HG03520 (cell line): Measurements from ENCODE around the gene DDX20.

Experiments
- ATAC-seq: cut with Tn5 transposase; IDR thresholded peaks from one replicate; pipeline ENCODE4 v1.9.1; 2021; ENCODE audit warnings: mild to moderate bottlenecking, moderate library complexity; ENCODE audit not compliant: unreplicated experiment

DDX20 gene

GRCh38 chr1:111755331-111756123 lies at the start of gene DDX20:
Gene DDX20, plus strand, starts transcription at chr1:111755901. Its CDS starts 24 bp downstream, at chr1:111755925.
- ATAC-seq = peak; percentile 88

DNA sequence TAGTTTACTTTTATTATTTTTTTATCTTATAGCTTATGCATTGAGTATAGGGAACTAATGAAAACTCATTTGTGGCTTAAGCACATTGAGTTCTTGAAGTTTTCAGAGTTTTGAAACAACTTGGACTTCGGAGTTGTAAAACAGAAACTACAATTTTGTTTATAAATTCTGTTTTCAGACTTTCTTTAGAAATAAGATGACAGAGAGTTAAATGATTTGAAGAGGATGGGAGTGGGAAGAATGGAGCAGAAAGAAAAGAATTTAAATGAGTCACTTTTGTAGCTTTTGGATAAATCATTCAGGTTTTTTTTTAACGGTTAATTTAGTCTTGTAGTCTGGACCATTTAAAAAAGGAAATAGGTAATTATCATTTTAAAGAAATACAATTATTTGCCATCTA lies 48.8 kb upstream of the DDX20 start:
- ATAC-seq = no peak

DNA sequence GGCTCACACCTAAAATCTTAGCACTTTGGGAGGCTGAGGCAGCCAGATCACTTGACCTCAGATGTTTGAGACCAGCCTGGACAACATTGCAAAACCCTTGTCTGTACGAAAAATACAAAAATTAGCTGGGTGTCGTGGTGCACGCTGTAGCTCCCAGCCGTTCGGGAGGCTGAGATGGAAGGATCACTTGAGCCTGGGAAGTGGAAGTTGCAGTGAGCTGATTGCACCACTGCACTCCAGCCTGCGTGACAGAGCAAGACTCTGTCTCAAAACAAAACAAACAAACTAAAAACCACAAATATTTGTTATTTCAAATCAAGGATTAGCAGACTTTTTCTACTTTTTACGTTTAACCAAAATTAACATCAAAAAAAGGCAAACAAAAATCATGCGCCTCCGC lies 47.8 kb upstream of the DDX20 start:
- ATAC-seq = no peak

DNA sequence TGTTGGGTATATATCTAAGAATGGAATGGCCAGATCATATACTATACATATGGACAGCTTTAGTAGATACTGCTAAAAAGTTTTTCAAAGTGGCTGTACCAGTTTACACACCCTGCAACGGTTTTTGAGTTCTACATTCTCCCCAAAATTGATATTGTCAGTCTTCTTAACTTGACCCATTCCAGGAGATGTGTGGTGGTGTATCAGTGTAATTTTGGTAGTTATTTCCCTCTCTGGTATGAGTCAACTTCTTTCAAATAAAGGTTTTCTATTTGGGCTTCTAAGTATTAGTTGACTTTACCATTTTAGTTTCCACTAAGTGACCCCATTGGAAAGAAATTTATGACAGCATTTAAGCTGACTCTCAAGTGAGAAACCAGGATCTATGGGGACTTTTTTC lies 45.7 kb upstream of the DDX20 start:
- ATAC-seq = no peak

GRCh38 chr1:111716333-111716732 lies 39.4 kb upstream of the DDX20 start:
- ATAC-seq = no peak

DNA sequence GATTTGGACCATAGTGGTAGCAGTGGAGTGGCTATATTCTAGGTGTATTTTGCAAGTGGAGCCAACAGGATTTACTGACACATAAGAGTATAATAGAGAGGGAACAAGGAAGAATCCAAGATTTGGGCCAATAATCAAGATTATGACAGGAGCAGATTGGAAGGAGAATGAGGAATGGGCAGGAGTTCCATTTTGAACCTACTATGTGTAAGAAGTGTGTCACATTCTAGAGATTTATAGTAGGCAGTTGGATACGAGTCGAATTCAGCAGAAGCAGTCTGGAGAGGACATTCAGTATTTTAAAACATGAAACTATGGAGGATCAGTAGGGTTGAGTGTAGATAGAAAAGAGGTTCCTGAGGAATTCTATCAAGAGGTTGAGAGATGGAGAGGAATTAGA lies 38.3 kb upstream of the DDX20 start:
- no peak for ATAC-seq

GRCh38 chr1:111719135-111719534 lies 36.6 kb upstream of the DDX20 start:
- no peak for ATAC-seq

DNA sequence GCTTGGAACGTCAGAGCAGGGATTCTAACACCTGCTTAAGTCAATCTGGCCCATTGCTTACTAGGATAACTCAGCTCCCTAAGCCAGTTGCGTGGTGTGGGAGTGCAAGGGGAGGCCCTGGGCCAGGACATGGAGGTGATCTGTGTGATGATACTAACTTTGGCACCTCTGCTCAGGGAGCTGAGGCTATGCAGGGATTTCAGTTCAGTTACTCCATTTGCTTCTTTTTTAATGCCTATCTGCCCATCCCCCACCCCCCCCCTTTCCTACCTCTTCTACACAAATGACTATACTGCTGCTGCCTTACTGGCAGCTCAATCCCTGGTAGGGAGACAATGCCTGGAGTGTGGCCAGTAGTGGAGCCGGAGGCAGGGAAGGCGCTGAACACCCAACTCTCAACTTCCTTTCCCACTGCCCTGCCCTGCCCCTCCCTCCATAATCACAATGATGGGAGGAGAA lies 36.0 kb upstream of the DDX20 start:
- ATAC-seq = no peak

- ATAC-seq = no peak
Measured at GRCh38 chr1:111720274-111720976, 35.3 kb upstream of the DDX20 start.

DNA sequence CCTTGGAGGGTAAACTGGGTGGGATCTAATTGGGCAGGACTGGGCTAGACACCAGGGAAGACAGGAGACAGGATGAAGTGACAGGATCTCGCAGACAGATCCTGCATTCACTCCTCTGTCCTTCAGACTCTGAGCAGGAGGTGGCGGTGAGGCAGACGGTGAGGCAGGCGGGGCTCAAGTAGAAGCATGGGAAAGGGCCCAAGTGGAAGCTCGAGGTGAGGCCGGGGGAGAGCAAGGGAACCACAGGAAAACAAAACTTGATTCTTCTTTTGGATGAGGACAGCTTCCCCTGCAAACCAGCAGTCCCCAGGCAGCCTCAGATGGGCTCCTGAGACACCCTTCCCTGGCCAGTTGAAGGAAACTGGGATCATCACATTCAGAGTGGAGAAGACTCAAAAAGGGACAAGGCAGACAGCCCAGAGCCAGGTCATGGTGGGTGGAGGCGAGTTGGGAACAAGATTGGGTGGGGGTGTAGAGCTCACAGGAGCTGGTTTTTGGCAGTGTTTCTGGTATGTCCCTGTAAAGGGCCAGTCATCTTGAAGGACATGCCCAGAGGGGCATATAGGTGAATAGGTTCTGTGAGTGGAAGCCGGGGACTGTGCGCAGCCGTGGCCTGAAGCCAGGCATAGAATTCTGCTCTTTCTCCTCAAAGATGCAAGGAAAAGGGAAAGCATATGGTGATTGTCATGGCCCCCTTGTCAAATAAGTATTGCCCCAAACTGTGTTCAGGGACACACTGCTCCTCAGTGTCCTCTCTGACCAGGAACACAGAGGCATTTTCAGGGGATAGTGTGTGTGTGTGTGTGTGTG lies 34.5 kb upstream of the DDX20 start:
- no peak for ATAC-seq

- no peak for ATAC-seq
Measured at GRCh38 chr1:111723091-111723806, 32.5 kb upstream of the DDX20 start.

DNA sequence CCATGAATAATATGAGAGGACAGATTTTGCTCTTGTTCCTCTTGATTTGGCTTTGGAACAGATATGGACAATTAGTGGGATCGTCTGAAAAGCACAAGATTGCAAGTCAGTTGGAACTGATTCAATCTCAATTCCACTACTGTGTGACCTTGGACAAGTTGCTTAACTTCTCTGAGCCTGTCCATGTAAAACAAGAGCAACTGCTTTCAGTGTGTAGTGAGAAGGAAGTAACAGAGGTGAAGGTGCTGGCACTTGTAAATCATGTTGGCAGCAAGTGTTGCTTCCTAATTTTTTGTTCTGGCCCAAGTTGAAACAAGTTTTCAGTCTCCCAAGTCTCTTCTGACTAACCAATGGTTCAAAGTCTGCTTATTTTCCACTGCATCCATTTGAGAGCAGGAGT lies 31.8 kb upstream of the DDX20 start:
- no peak for ATAC-seq

- no peak for ATAC-seq
Measured at GRCh38 chr1:111725192-111725591, 30.5 kb upstream of the DDX20 start.

DNA sequence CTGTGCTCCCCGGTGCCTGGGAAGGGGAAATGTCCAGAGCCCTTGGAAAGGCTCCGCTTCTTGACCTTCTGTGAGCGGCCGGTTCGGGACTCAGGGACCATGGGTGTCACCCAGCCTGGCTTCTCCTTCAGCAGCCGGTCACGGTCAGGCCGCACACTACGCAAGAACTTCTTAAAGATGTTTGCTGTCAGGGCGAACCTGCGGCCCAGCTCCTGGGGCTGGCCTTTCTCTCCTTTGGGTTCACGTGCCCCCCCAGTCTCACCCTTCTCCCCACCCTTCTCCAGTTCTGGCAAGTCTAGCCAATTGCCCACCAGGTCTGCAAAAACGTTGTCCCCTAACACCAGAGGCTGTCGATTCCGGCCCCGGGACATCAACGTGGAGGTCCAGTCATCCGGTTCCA lies 28.6 kb upstream of the DDX20 start:
- no peak for ATAC-seq

- ATAC-seq = no peak
Measured at GRCh38 chr1:111729271-111729921, 26.3 kb upstream of the DDX20 start.

GRCh38 chr1:111729946-111730681 lies 25.6 kb upstream of the DDX20 start:
- ATAC-seq = no peak

GRCh38 chr1:111730706-111731105 lies 25.0 kb upstream of the DDX20 start:
- ATAC-seq = no peak

GRCh38 chr1:111731956-111732355 lies 23.7 kb upstream of the DDX20 start:
- ATAC-seq = no peak

GRCh38 chr1:111732718-111733117 lies 23.0 kb upstream of the DDX20 start:
- ATAC-seq = no peak
